ENCODE data around the gene PTGER1. TPM values are rescaled to one million over a fixed set of nuclear protein-coding genes. Genes with fewer than 3 reads are reported as not detected.
"Not testable (repeated sequence)": the region's sequence is repeated elsewhere in the genome, so short reads cannot be mapped to it uniquely, and the experiment has no call there.

The PTGER1 gene
- total RNA-seq, 1 donor from 2014 or later, result not detected

- no peak for DNase-seq
Observed at GRCh38 chr19:14473978-14474578, 1.1 kb downstream of the PTGER1 start.

- DNase-seq, result no peak
Observed at GRCh38 chr19:14473073-14473977, 1.8 kb downstream of the PTGER1 start.

- DNase-seq, result peak; percentile 48
Observed at GRCh38 chr19:14472202-14472938, 2.8 kb downstream of the PTGER1 start.

GRCh38 chr19:14471436-14472187 is 3.5 kb downstream of the PTGER1 start:
- DNase-seq, result no peak

- DNase-seq, result no peak
Observed at GRCh38 chr19:14470031-14470876, 4.9 kb downstream of the PTGER1 start.

- DNase-seq, result no peak
Observed at GRCh38 chr19:14467816-14468215, 7.3 kb downstream of the PTGER1 start.

- no peak for DNase-seq
Observed at GRCh38 chr19:14467391-14467790, 7.8 kb downstream of the PTGER1 start.

- no peak for DNase-seq
Observed at GRCh38 chr19:14463747-14464146, 11.4 kb downstream of the PTGER1 start.

- DNase-seq, result not testable (repeated sequence)
Observed at GRCh38 chr19:14462401-14462800, 12.8 kb downstream of the PTGER1 start.

- no peak for DNase-seq
Observed at GRCh38 chr19:14460935-14461334, 14.2 kb downstream of the PTGER1 start.

GRCh38 chr19:14459703-14460102 is 15.5 kb downstream of the PTGER1 start:
- no peak for DNase-seq

GRCh38 chr19:14452303-14452702 is 22.9 kb downstream of the PTGER1 start:
- DNase-seq, result not testable (repeated sequence)

GRCh38 chr19:14450876-14451275 is 24.3 kb downstream of the PTGER1 start:
- DNase-seq, result no peak

GRCh38 chr19:14450168-14450874 is 24.8 kb downstream of the PTGER1 start:
- no peak for DNase-seq

- no peak for DNase-seq
Observed at GRCh38 chr19:14449321-14449720, 25.8 kb downstream of the PTGER1 start.

- no peak for DNase-seq
Observed at GRCh38 chr19:14446336-14447036, 28.7 kb downstream of the PTGER1 start.

- no peak for DNase-seq
Observed at GRCh38 chr19:14443632-14444216, 31.4 kb downstream of the PTGER1 start.

- DNase-seq, result no peak
Observed at GRCh38 chr19:14442891-14443631, 32.1 kb downstream of the PTGER1 start.
